ENCODE results near the gene SDC3. TPM values are rescaled to one million over a fixed set of nuclear protein-coding genes. Genes with fewer than 3 reads are reported as not detected.

SDC3 gene
- total and polyA plus RNA-seq, 4 donors: 3.3 to 27.5 (median 16.6) TPM

DNA sequence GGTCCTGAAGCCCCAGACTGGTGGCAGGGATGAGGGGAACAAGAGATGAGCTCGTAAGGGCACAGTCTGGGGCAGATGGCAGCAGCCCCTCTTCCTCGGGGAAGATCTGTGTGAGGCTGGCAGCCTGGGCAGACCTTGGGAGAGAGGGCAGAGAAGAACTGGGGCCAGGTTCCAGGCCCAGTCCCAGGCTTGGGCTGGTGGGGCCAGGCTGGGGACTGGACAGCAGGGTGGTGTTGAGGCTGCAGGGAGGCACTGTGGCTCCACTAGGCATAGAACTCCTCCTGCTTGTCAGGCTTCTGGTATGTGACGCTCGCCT is 35.7 kb downstream of the SDC3 start (continued):
- TF ChIP-seq, protein P1, sequence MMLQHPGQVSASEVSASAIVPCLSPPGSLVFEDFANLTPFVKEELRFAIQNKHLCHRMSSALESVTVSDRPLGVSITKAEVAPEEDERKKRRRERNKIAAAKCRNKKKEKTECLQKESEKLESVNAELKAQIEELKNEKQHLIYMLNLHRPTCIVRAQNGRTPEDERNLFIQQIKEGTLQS (IDR thresholded peaks at IDR 0.05): no peak

DNA sequence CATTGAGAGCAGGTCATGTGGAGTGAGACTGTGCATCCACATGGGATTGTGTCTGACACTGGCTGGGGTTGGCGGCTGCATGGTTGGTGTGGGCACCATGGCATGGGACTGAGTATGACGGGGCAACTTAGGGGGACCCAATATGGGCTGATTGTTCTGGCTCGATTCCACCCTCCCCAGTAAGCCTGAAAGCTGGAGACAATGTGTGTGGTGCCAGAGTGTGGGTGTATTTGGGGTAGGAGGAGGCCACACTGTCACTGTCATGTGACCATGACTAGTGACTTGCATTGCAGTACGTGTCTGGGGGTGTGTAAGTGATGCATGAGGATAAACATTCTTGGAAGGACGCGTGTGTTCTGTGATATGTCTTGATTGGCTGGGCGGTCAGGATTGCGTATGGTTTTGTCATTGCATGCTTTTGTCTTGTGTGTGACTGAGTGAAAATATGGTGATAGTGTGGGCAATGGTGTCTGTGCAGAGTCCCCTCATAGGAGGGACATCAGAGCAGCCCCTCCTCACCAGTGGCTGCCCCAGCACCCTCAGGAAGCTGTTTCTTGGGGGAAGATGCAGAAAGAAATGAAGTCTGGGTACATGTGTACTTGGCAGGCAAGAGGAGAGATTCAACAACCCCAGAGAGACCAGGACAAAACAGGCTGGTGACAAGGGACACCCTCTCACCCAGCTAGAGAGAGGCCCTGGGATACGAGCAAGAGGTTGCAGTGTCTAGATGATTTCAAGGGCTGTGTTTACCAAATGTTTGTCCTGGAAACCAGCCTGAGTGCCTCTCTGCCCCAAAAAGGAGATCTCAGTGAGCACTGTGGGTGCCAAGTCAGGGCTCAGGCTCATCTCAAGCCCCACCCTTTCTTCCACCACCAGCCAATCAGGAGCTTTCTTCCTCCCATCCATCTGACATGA is 36.3 kb downstream of the SDC3 start:
- no peaks in the 10 kb centered on the region for H3K27me3 ChIP-seq (ENCODE audit: control insufficient read depth in 4 of 4, insufficient read depth in 4 of 4, low read length in 3 of 4)
- H3K9me3 ChIP-seq (ENCODE audit: control insufficient read depth in 4 of 4, low read length in 3 of 4): peaks cover 0 to 3% (median 0%) of the 10 kb centered on the region in 4 donors
- no peak for TF ChIP-seq TAF1 (conservative IDR thresholded peaks at IDR 0.05)
- WGBS: 94% methylated on average over 9 of the region's 9 CpGs
- no peak overlapping the region for H3K27ac ChIP-seq (ENCODE audit: low read depth in 1 of 2, low read length in 2 of 2)
- H3K4me3 ChIP-seq (ENCODE audit: low read depth in 1 of 3, low read length in 3 of 3): no peak overlapping the region
- no peaks in the 10 kb centered on the region for H3K36me3 ChIP-seq (ENCODE audit: control insufficient read depth in 4 of 4, insufficient read depth in 3 of 4, low read depth in 1 of 4, low read length in 3 of 4)
- no peak overlapping the region for H3K9ac ChIP-seq (ENCODE audit: low read depth in 1 of 2, low read length in 2 of 2)
- no peaks in the 10 kb centered on the region for H3K4me1 ChIP-seq (ENCODE audit: control insufficient read depth in 4 of 4, insufficient read depth in 4 of 4, low read length in 3 of 4)
- DNase-seq (ENCODE audit: low spot score): no peak

DNA sequence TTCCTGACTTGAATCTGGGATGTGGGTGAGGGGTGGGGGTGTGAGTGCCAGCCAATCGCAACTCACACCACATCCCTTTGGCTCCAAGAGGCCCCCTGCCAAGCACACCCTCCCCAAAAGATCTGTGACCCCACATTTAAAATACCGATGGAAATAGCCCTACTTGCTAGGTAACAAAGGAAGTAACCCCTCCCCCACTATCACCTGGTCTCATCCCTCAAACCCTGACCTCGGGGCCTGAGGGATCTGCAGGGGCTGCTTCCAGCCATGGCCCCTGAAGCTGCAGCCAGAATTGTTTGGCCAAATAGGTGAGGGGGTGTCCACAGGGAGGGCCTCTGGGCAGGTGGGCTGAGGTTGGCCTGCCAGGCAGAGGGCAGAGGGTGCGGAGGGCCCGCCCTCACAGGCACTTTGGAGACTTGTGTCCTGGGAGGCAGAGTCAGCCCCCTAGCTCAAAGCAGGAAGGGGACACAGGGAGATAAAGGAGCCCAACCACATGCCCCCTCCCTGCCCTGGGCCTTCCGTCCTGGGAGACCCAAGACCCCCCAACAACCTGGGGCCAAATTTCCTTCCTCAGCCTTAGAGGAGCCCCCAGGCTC is 37.2 kb downstream of the SDC3 start:
- H3K4me1 ChIP-seq (ENCODE audit: control insufficient read depth in 4 of 4, insufficient read depth in 4 of 4, low read length in 3 of 4): no peaks in the 10 kb centered on the region
- H3K27me3 ChIP-seq (ENCODE audit: control insufficient read depth in 4 of 4, insufficient read depth in 4 of 4, low read length in 3 of 4): no peaks in the 10 kb centered on the region
- no peak for DNase-seq (ENCODE audit: low spot score)
- H3K4me3 ChIP-seq (ENCODE audit: low read depth in 1 of 3, low read length in 3 of 3): no peak overlapping the region
- H3K36me3 ChIP-seq (ENCODE audit: control insufficient read depth in 4 of 4, insufficient read depth in 3 of 4, low read depth in 1 of 4, low read length in 3 of 4): no peaks in the 10 kb centered on the region
- peaks cover 0 to 3% (median 0%) of the 10 kb centered on the region in 4 donors for H3K9me3 ChIP-seq (ENCODE audit: control insufficient read depth in 4 of 4, low read length in 3 of 4)
- TF ChIP-seq HNF4A (conservative IDR thresholded peaks at IDR 0.05) (no peak), EGR1 (IDR thresholded peaks at IDR 0.05; ENCODE audit: low read depth in 2 of 2) (no peak), FOXA2 (IDR thresholded peaks at IDR 0.05) (no peak), GABPA (IDR thresholded peaks at IDR 0.05 in 1 of 2, conservative IDR thresholded peaks at IDR 0.05 in 1 of 2) (no peak), NR2F2 (IDR thresholded peaks at IDR 0.05) (no peak), SP1 (IDR thresholded peaks at IDR 0.05) (no peak), RXRA (IDR thresholded peaks at IDR 0.05) (no peak), JUND (IDR thresholded peaks at IDR 0.05) (no peak), RAD21 (IDR thresholded peaks at IDR 0.05) (no peak), YY1 (IDR thresholded peaks at IDR 0.05) (no peak), TAF1 (conservative IDR thresholded peaks at IDR 0.05) (no peak), HNF4G (IDR thresholded peaks at IDR 0.05) (no peak), FOXA1 (IDR thresholded peaks at IDR 0.05) (no peak)
- TF ChIP-seq, protein P2, sequence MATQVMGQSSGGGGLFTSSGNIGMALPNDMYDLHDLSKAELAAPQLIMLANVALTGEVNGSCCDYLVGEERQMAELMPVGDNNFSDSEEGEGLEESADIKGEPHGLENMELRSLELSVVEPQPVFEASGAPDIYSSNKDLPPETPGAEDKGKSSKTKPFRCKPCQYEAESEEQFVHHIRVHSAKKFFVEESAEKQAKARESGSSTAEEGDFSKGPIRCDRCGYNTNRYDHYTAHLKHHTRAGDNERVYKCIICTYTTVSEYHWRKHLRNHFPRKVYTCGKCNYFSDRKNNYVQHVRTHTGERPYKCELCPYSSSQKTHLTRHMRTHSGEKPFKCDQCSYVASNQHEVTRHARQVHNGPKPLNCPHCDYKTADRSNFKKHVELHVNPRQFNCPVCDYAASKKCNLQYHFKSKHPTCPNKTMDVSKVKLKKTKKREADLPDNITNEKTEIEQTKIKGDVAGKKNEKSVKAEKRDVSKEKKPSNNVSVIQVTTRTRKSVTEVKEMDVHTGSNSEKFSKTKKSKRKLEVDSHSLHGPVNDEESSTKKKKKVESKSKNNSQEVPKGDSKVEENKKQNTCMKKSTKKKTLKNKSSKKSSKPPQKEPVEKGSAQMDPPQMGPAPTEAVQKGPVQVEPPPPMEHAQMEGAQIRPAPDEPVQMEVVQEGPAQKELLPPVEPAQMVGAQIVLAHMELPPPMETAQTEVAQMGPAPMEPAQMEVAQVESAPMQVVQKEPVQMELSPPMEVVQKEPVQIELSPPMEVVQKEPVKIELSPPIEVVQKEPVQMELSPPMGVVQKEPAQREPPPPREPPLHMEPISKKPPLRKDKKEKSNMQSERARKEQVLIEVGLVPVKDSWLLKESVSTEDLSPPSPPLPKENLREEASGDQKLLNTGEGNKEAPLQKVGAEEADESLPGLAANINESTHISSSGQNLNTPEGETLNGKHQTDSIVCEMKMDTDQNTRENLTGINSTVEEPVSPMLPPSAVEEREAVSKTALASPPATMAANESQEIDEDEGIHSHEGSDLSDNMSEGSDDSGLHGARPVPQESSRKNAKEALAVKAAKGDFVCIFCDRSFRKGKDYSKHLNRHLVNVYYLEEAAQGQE (IDR thresholded peaks at IDR 0.05): no peak
- TF ChIP-seq, protein P3, sequence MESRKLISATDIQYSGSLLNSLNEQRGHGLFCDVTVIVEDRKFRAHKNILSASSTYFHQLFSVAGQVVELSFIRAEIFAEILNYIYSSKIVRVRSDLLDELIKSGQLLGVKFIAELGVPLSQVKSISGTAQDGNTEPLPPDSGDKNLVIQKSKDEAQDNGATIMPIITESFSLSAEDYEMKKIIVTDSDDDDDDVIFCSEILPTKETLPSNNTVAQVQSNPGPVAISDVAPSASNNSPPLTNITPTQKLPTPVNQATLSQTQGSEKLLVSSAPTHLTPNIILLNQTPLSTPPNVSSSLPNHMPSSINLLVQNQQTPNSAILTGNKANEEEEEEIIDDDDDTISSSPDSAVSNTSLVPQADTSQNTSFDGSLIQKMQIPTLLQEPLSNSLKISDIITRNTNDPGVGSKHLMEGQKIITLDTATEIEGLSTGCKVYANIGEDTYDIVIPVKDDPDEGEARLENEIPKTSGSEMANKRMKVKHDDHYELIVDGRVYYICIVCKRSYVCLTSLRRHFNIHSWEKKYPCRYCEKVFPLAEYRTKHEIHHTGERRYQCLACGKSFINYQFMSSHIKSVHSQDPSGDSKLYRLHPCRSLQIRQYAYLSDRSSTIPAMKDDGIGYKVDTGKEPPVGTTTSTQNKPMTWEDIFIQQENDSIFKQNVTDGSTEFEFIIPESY (IDR thresholded peaks at IDR 0.05): no peak
- TF ChIP-seq, protein P1 (IDR thresholded peaks at IDR 0.05): no peak
- TF ChIP-seq, protein P4, sequence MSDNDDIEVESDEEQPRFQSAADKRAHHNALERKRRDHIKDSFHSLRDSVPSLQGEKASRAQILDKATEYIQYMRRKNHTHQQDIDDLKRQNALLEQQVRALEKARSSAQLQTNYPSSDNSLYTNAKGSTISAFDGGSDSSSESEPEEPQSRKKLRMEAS (IDR thresholded peaks at IDR 0.05): no peak
- TF ChIP-seq, protein P5, sequence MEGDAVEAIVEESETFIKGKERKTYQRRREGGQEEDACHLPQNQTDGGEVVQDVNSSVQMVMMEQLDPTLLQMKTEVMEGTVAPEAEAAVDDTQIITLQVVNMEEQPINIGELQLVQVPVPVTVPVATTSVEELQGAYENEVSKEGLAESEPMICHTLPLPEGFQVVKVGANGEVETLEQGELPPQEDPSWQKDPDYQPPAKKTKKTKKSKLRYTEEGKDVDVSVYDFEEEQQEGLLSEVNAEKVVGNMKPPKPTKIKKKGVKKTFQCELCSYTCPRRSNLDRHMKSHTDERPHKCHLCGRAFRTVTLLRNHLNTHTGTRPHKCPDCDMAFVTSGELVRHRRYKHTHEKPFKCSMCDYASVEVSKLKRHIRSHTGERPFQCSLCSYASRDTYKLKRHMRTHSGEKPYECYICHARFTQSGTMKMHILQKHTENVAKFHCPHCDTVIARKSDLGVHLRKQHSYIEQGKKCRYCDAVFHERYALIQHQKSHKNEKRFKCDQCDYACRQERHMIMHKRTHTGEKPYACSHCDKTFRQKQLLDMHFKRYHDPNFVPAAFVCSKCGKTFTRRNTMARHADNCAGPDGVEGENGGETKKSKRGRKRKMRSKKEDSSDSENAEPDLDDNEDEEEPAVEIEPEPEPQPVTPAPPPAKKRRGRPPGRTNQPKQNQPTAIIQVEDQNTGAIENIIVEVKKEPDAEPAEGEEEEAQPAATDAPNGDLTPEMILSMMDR (IDR thresholded peaks at IDR 0.05; ENCODE audit: low read depth, low read length, missing input control): no peak
- no peak overlapping the region for H3K9ac ChIP-seq (ENCODE audit: low read depth in 1 of 2, low read length in 2 of 2)
- H3K27ac ChIP-seq (ENCODE audit: low read depth in 1 of 2, low read length in 2 of 2): no peak overlapping the region
- WGBS: 89% methylated on average over 6 of the region's 6 CpGs

Data from liver (tissue), 9 donors.